ENCODE results near the gene MRPS18A. TPM values are rescaled to one million over a fixed set of nuclear protein-coding genes. Genes with fewer than 3 reads are reported as not detected.

MRPS18A gene
- total RNA-seq, 1 experiment from 2014 or later: 105 TPM

DNA sequence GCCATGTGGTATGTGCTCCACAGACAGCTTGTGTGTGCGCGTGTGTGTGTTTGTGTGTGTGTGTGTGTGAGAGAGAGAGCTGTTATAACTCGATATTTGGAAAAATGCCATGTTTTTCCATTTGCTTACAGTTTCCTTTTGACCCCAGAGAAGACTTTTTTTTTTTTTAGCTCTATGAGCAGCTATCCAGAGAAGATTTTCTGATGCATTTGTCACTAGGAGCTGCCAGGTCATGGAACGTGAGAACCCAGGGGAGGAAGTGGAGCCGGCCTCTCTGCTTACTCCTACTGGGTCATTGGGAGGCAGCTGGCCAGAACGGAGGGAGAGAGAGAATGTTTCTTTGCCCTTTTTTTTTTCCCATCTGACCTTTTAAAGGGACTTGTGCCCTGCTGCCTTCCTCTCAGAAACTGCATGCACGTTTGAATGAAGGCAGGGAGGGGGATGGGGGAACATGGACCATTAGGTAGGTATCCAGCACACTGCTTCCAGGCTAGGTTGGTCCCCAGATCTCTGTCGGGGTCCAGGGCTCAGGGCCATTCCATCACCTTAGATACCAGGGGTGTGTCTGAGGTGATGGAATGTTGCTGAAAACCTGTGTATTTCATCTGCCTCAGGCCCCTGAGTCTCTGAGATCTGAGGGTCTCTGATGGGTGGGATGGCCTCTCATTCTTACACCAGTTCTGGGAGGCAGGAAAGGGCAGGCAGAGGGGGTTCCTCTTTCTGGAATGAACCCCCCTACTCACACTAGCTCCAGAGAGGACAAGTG lies 11.2 kb upstream of the MRPS18A start:
- Histone ChIP-seq H3K27me3 (ENCODE audit: low read length) (no peaks in the 10 kb centered on the region), H3K79me2 (ENCODE audit: low read length) (no peaks in the 10 kb centered on the region), H2AFZ (ENCODE audit: low read length) (peak overlapping the region; percentile 61), H3K4me3 (ENCODE audit: low read length) (peak overlapping the region; percentile 13; the same call in 1 of the 2 replicates), H3K9me3 (ENCODE audit: low read length) (no peaks in the 10 kb centered on the region), H3K9ac (ENCODE audit: low read length) (no peak overlapping the region), H3K36me3 (ENCODE audit: low read depth, low read length) (no peaks in the 10 kb centered on the region), H3F3A (ENCODE audit: low read length, unreplicated experiment) (no peaks in the 10 kb centered on the region), H3K4me1 (ENCODE audit: insufficient read depth, low read length) (peaks cover 36% of the 10 kb centered on the region), H4K20me1 (ENCODE audit: low read length) (no peaks in the 10 kb centered on the region), H3K9me2 (replicated peaks; ENCODE audit: low read length) (no peaks in the 10 kb centered on the region), H3K4me2 (ENCODE audit: low read length) (peak overlapping the region; percentile 73), H3K27ac (ENCODE audit: low read length) (peak overlapping the region; percentile 53)
- 0 out of 2 replicates have a peak, but pooled peaks have one; percentile 6 for ATAC-seq
- BruUV-seq (replicated peaks): no TSS peak
- ChIA-PET POLR2A (ENCODE audit: unreplicated experiment) (interaction anchor here (0.6 kb wide), 1 partner anchor 11 kb away, joined by 5 read pairs; the partner anchor contains the start of gene MRPS18A), CTCF (interaction anchor here (0.7 kb wide), 1 partner anchor 11 kb away, joined by 6 read pairs; no protein-coding TSS in a partner anchor)
- intact Hi-C loops (cut with micrococcal nuclease): loop anchor here (2.0 kb wide), 1 partner anchor 32 kb away; no protein-coding TSS in a partner anchor
- TF ChIP-seq EZH2 (IDR thresholded peaks at IDR 0.05; ENCODE audit: low read length, unreplicated experiment) (no peak), EZH2phosphoT487 (IDR thresholded peaks at IDR 0.05; ENCODE audit: borderline replicate concordance, low read length) (no peak), CTCF (conservative IDR thresholded peaks at IDR 0.05; ENCODE audit: low read depth, low read length) (no peak)
- DNase-seq: no peak

- TF ChIP-seq EZH2 (IDR thresholded peaks at IDR 0.05; ENCODE audit: low read length, unreplicated experiment) (no peak), EZH2phosphoT487 (IDR thresholded peaks at IDR 0.05; ENCODE audit: borderline replicate concordance, low read length) (no peak), CTCF (conservative IDR thresholded peaks at IDR 0.05; ENCODE audit: low read depth, low read length) (no peak)
- H3K27me3 ChIP-seq (ENCODE audit: low read length): no peaks in the 10 kb centered on the region
- H4K20me1 ChIP-seq (ENCODE audit: low read length): no peaks in the 10 kb centered on the region
- ATAC-seq: no peak
- H3K27ac ChIP-seq (ENCODE audit: low read length): no peak overlapping the region
- BruUV-seq (replicated peaks): no TSS peak
- H3K9ac ChIP-seq (ENCODE audit: low read length): no peak overlapping the region
- no peaks in the 10 kb centered on the region for H3K9me3 ChIP-seq (ENCODE audit: low read length)
- no peak overlapping the region for H3K4me3 ChIP-seq (ENCODE audit: low read length)
- H3F3A ChIP-seq (ENCODE audit: low read length, unreplicated experiment): no peaks in the 10 kb centered on the region
- no peak for DNase-seq
- no peak overlapping the region for H3K4me2 ChIP-seq (ENCODE audit: low read length)
- no peaks in the 10 kb centered on the region for H3K9me2 ChIP-seq (replicated peaks; ENCODE audit: low read length)
- H3K79me2 ChIP-seq (ENCODE audit: low read length): no peaks in the 10 kb centered on the region
- H2AFZ ChIP-seq (ENCODE audit: low read length): no peak overlapping the region
- H3K36me3 ChIP-seq (ENCODE audit: low read depth, low read length): no peaks in the 10 kb centered on the region
- ChIA-PET CTCF (no interaction called here), POLR2A (ENCODE audit: unreplicated experiment) (no interaction called here)
- intact Hi-C loops (cut with micrococcal nuclease): no loop called here
- H3K4me1 ChIP-seq (ENCODE audit: insufficient read depth, low read length): peaks cover 23% of the 10 kb centered on the region
Observed at GRCh38 chr6:43697421-43697820, 9.8 kb upstream of the MRPS18A start.

- H3K4me1 ChIP-seq (ENCODE audit: insufficient read depth, low read length): peaks cover 17% of the 10 kb centered on the region
- no TSS peak for BruUV-seq (replicated peaks)
- POLR2A ChIA-PET (ENCODE audit: unreplicated experiment): no interaction called here
- H3K27ac ChIP-seq (ENCODE audit: low read length): no peak overlapping the region
- TF ChIP-seq EZH2phosphoT487 (IDR thresholded peaks at IDR 0.05; ENCODE audit: borderline replicate concordance, low read length) (no peak), CTCF (conservative IDR thresholded peaks at IDR 0.05; ENCODE audit: low read depth, low read length) (no peak), EZH2 (IDR thresholded peaks at IDR 0.05; ENCODE audit: low read length, unreplicated experiment) (no peak)
- DNase-seq: no peak
- no peaks in the 10 kb centered on the region for H3F3A ChIP-seq (ENCODE audit: low read length, unreplicated experiment)
- no peaks in the 10 kb centered on the region for H3K36me3 ChIP-seq (ENCODE audit: low read depth, low read length)
- no peaks in the 10 kb centered on the region for H3K9me2 ChIP-seq (replicated peaks; ENCODE audit: low read length)
- intact Hi-C loops (cut with micrococcal nuclease): no loop called here
- H3K79me2 ChIP-seq (ENCODE audit: low read length): no peaks in the 10 kb centered on the region
- no peak overlapping the region for H3K4me3 ChIP-seq (ENCODE audit: low read length)
- no peaks in the 10 kb centered on the region for H3K9me3 ChIP-seq (ENCODE audit: low read length)
- no peaks in the 10 kb centered on the region for H4K20me1 ChIP-seq (ENCODE audit: low read length)
- no peaks in the 10 kb centered on the region for H3K27me3 ChIP-seq (ENCODE audit: low read length)
- no peak overlapping the region for H3K4me2 ChIP-seq (ENCODE audit: low read length)
- ATAC-seq: no peak
- H2AFZ ChIP-seq (ENCODE audit: low read length): no peak overlapping the region
- CTCF ChIA-PET: no interaction called here
- no peak overlapping the region for H3K9ac ChIP-seq (ENCODE audit: low read length)
Observed at GRCh38 chr6:43695967-43696291, 8.3 kb upstream of the MRPS18A start.

All from PC-3 (cell line).